Thyroid gland (tissue), 4 donors: Measurements from ENCODE around the gene HTRA3.

Experiments used
- CTCF ChIP-seq, 6 experiments: fragments of 200-600 bp in 3 of 6; fragments of 450-650 bp in 3 of 6; sonication (generic) in 3 of 6; IDR thresholded peaks; one replicate each; pipeline ENCODE4 v1.5.1; 2016 to 2019; ENCODE audit warnings: antibody characterized with exemption in 6 of 6, mild to moderate bottlenecking in 2 of 6, inconsistent platforms in 1 of 6, moderate library complexity in 1 of 6
- POLR2A ChIP-seq, 2 donors: fragments of 450-650 bp; IDR thresholded peaks; one replicate each; pipeline ENCODE4 v1.6.1; 2017; ENCODE audit warnings: antibody characterized with exemption in 2 of 2, mild to moderate bottlenecking in 2 of 2, moderate library complexity in 1 of 2

GRCh38 chr4:8308144-8308543 lies 38.6 kb downstream of the HTRA3 start:
- TF ChIP-seq CTCF (IDR thresholded peaks at IDR 0.05) (no peak), POLR2A (IDR thresholded peaks at IDR 0.05) (no peak)
